Sciatic nerve (tissue), 2 donors: Measurements from ENCODE around the gene KRTAP5-6. TPM values are rescaled to one million over a fixed set of nuclear protein-coding genes. Genes with fewer than 3 reads are reported as not detected.
A peak's percentile ranks its signal among the peaks of the same experiment; 100 is the strongest.

Experiments
- ATAC-seq: fragments of 200-7000 bp; cut with Tn5 transposase; one replicate; pipeline ENCODE4 v1.9.1; 2020; ENCODE audit warnings: mild to moderate bottlenecking, moderate library complexity
- DNase-seq: peaks from one replicate; pipeline ENCODE4 v3.0.0-alpha.2; 2020; ENCODE audit warnings: low spot score
- intact Hi-C: fragments of 100-400 bp; cut with DNase I; formaldehyde crosslinking; loops from one replicate; pipeline ENCODE4 v1.14.2; 2022
- total RNA-seq: library from RNA; stranded (reverse); fragmentation: NEBNext Ultra II Directional; extraction: Animal tissue kit (Norgen Biotek cat#: 25700); gene quantifications from one replicate; pipeline ENCODE4 v1.2.1, GENCODE V29; 2021
- donor health status: DM: no; HTN: no; CAD: no.
- donor health status: DM: no; HTN: no; CAD: no.

KRTAP5-6 gene
- total RNA-seq, 1 donor from 2014 or later: not detected

- no peak for ATAC-seq
- intact Hi-C loops: no loop called here
- DNase-seq: peak; percentile 10
These were observed 30.2 kb downstream of the KRTAP5-6 start for GRCh38 chr11:1727096-1727690.

GRCh38 chr11:1727861-1728260 lies 30.9 kb downstream of the KRTAP5-6 start:
- no peak for ATAC-seq
- DNase-seq: peak; percentile 47
- intact Hi-C loops: no loop called here

GRCh38 chr11:1728301-1728700 lies 31.3 kb downstream of the KRTAP5-6 start:
- intact Hi-C loops: no loop called here
- DNase-seq: peak; percentile 42
- no peak for ATAC-seq

DNA sequence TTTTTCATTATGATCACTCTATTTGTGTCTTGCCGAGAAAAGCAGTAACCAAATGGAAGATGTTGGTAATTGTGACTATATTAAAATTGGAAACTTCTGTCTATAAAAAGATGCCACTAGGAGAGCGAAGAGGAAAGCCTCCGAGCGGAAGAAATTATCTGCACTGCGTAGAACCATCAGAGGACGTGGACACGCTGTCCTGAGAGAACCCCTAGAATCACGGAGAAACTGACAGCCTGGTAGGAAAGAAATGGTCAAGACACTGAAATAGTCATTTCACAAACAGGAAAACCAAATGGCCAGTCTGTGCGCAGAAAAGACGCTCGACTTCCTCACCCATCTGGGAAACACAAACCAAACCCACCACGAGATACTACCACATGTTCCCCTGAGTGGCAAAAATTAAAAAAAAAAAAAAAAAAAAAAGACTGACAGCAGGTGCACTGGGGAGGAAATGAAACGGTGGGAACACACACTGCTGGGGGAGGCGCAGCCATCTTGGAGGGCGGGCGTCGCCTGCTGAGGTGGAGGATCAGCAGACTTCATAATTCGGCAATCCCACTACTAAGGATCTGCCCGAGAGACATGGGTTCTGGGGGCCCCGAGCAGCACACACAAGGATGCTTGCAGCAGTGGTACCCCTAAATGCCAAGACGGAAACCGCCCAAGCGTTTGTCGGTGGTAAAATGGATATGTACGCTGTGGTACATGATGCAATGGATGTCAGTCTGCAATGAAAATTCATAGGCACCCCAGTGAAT lies 32.1 kb downstream of the KRTAP5-6 start:
- DNase-seq: peak; percentile 56
- ATAC-seq: no peak
- intact Hi-C loops: no loop called here

DNA sequence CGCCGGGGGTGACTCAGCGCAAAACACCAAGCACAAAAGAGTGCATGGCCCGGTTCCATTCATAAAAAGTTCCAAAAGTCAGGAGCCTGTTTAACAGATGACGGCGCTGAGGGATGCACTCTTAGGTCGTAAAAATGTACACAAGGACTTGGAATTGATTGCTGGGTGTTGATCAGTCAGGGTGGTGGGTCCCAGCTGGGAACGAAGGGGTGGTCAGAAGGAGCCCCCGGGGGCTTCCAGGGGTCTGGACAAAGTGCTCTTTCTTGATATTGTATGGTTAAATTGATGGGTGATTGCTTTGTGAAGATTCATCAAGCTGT lies 32.7 kb downstream of the KRTAP5-6 start:
- no peak for ATAC-seq
- no peak for DNase-seq
- intact Hi-C loops: no loop called here

DNA sequence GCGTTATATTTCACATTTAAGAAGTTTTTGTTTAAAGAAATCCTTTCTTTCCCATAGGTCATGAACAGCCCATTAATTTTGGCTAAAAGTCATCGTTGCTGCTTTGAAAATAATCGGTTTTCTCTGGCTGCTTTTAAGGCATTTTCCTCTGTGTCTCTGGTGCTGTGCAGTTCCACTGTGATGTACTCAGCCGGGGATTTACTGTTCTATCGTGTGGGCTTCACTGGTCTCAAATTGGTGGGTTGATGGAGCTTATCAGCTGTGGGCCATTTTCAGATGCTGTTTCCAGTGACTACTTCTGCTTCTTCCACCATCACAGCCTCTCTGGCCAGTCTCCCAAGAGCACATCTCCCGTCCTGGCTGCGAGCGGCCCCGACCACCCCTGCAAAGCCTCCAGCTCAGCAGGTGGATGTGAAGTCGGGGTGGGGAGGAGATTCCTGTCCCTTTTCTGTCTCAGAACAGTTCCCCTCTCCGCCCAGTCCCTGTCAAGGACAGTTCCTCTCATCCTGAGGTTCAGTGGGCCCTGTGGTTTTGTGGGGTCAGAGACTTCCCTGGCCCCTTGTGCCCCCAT lies 33.1 kb downstream of the KRTAP5-6 start:
- ATAC-seq: no peak
- intact Hi-C loops: no loop called here
- DNase-seq: peak; percentile 19

GRCh38 chr11:1731451-1732059 lies 34.6 kb downstream of the KRTAP5-6 start:
- DNase-seq (peak; percentile 6), ATAC-seq (no peak)
- intact Hi-C loops: no loop called here

- DNase-seq: peak; percentile 31
- intact Hi-C loops: no loop called here
- peak; percentile 10 for ATAC-seq
These were observed 35.5 kb downstream of the KRTAP5-6 start for GRCh38 chr11:1732418-1733008.

- intact Hi-C loops: no loop called here
- peak; percentile 28 for ATAC-seq
- peak; percentile 53 for DNase-seq
These were observed 36.2 kb downstream of the KRTAP5-6 start for GRCh38 chr11:1733009-1733715.

DNA sequence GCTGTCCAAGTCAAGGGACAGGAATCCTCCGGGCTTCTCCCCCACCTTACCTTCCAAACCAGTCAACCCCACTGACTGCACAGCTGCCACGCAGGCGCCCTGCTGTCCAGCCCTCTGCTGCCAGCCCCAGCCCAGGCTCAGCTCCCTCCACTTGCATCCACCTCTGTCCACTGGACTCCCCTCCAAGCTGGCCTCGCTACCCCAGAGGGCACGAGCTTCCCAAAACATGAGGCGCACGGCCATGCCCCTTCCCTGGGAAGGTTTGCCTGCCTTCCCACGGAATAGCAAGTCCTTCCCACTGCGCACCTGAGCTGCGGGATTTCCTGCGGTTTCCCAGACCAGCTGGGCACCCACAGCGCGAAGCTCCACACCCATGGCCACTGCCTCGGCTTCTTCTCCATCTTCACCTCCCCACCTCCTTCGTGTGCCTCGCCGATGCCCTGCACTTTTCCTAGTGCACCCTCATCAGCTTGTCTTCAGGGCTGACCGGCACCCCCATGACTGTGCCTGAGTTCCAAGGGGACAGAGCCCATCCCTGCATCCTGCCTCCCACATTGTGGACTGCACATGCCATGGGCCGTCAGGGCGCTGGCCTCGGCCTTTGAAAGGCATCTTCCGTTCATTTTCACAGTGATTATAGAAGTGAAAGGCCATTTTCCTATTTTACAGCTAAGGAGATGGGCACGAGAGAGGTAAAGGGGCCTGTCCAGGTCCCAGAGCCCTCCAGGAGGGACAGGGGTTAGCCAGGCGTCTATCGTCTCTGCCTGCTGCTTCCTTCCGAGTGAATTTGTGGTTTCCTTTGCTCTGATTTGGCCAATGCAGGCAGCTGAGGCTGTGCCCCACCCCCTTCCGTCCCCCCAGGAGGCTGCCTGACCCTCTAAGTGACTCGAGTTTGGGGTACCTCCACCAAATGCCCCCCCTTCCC lies 37.0 kb downstream of the KRTAP5-6 start:
- peak; percentile 51 for DNase-seq
- intact Hi-C loops: no loop called here
- ATAC-seq: no peak

- intact Hi-C loops: no loop called here
- ATAC-seq: no peak
- DNase-seq: peak; percentile 50
These were observed 37.7 kb downstream of the KRTAP5-6 start for GRCh38 chr11:1734641-1735081.

- peak; percentile 41 for DNase-seq
- intact Hi-C loops: no loop called here
These were observed 38.3 kb downstream of the KRTAP5-6 start for GRCh38 chr11:1735271-1735670.

GRCh38 chr11:1736447-1736992 lies 39.5 kb downstream of the KRTAP5-6 start:
- ATAC-seq (no peak), DNase-seq (no peak)
- intact Hi-C loops: no loop called here

More at GRCh38 chr11:1735271-1735670, 38.3 kb downstream of the KRTAP5-6 start:
- ATAC-seq: no peak

DNA sequence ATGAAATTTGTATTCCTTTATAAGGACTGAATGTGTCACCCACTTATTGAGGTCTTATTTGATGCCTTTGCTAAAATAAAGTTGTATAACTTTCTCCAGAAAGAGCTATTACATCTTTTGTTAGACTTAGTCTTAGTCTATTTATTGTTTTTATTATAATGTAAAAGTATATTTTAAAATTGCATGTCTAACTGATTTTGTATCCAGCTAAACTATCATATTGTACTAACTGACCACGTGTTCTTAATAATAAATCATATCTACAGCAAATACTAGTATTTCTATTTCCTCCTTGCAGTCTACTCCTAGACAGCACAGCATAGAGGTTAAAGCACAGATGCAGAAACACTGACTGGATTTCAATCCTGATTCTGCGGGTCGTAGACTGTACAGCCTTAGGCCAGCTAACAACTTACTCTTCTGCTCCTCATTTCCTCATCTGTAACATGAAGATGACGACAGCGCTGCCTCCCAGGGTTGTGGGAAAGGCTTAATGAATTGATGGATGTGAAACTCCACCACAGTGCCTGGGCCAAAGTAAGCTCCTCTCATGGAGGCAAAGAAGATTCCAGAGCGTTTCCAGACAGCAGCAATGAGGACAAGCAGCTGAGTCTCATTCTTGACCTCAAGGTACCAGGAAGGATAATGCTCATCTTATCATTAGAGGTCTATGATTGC lies 40.2 kb downstream of the KRTAP5-6 start:
- intact Hi-C loops: no loop called here
- DNase-seq: peak; percentile 31
- no peak for ATAC-seq

GRCh38 chr11:1738380-1738779 lies 41.4 kb downstream of the KRTAP5-6 start:
- intact Hi-C loops: loop anchor here (1.0 kb wide), 1 partner anchor 87 kb away; no protein-coding TSS in a partner anchor
- no peak for ATAC-seq
- peak; percentile 40 for DNase-seq

DNA sequence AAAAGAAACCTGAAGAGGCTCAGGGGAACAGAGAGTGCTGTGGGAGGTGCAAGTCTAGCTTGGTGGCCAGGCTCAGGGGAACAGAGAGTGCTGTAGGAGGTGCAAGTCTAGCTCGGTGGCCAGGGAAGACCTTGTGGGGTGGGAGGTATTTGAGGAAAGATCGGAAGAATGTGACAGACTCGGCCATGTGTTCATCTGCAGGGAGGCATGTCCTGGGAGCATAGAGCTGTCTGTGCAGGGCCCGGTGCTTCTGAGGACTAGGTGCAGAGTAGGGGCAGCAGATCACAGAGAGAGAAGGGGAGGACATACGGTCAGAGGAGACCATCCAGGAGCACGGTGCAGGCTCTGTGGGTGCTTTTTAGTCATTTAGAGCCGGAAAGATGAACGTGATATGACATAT lies 42.6 kb downstream of the KRTAP5-6 start:
- peak; percentile 21 for DNase-seq
- ATAC-seq: no peak
- intact Hi-C loops: no loop called here
